Measurements from ENCODE around the gene ZBTB16. TPM values are rescaled to one million over a fixed set of nuclear protein-coding genes. Genes with fewer than 3 reads are reported as not detected.

The ZBTB16 gene
- total RNA-seq, 1 experiment from 2014 or later: not detected

- DNase-seq (ENCODE audit: low read depth): no peak
Observed at GRCh38 chr11:114106986-114107385, 47.5 kb downstream of the ZBTB16 start.

GRCh38 chr11:114108501-114109205, 49.1 kb downstream of the ZBTB16 start:
- no peak for DNase-seq (ENCODE audit: low read depth)

GRCh38 chr11:114109206-114110090, 49.9 kb downstream of the ZBTB16 start:
- no peak for DNase-seq (ENCODE audit: low read depth)

GRCh38 chr11:114110123-114110522, 50.6 kb downstream of the ZBTB16 start:
- DNase-seq (ENCODE audit: low read depth): no peak

- DNase-seq (ENCODE audit: low read depth): peak; percentile 26
Observed at GRCh38 chr11:114110952-114111947, 51.7 kb downstream of the ZBTB16 start.

- no peak for DNase-seq (ENCODE audit: low read depth)
Observed at GRCh38 chr11:114115451-114115928, 56.0 kb downstream of the ZBTB16 start.

GRCh38 chr11:114116357-114116756, 56.8 kb downstream of the ZBTB16 start:
- no peak for DNase-seq (ENCODE audit: low read depth)

- no peak for DNase-seq (ENCODE audit: low read depth)
Observed at GRCh38 chr11:114116800-114117199, 57.3 kb downstream of the ZBTB16 start.

- DNase-seq (ENCODE audit: low read depth): no peak
Observed at GRCh38 chr11:114120606-114121005, 61.1 kb downstream of the ZBTB16 start.

- DNase-seq (ENCODE audit: low read depth): no peak
Observed at GRCh38 chr11:114121138-114121537, 61.6 kb downstream of the ZBTB16 start.

- DNase-seq (ENCODE audit: low read depth): no peak
Observed at GRCh38 chr11:114121804-114122504, 62.4 kb downstream of the ZBTB16 start.

GRCh38 chr11:114122686-114123085, 63.2 kb downstream of the ZBTB16 start:
- no peak for DNase-seq (ENCODE audit: low read depth)

- no peak for DNase-seq (ENCODE audit: low read depth)
Observed at GRCh38 chr11:114123692-114124330, 64.3 kb downstream of the ZBTB16 start.

- DNase-seq (ENCODE audit: low read depth): no peak
Observed at GRCh38 chr11:114124601-114125144, 65.2 kb downstream of the ZBTB16 start.

GRCh38 chr11:114125531-114125930, 66.0 kb downstream of the ZBTB16 start:
- no peak for DNase-seq (ENCODE audit: low read depth)

GRCh38 chr11:114125959-114126358, 66.4 kb downstream of the ZBTB16 start:
- no peak for DNase-seq (ENCODE audit: low read depth)

GRCh38 chr11:114128399-114128798, 68.9 kb downstream of the ZBTB16 start:
- no peak for DNase-seq (ENCODE audit: low read depth)

- no peak for DNase-seq (ENCODE audit: low read depth)
Observed at GRCh38 chr11:114129142-114129541, 69.6 kb downstream of the ZBTB16 start.

- DNase-seq (ENCODE audit: low read depth): no peak
Observed at GRCh38 chr11:114129699-114130098, 70.2 kb downstream of the ZBTB16 start.

- no peak for DNase-seq (ENCODE audit: low read depth)
Observed at GRCh38 chr11:114130115-114130576, 70.6 kb downstream of the ZBTB16 start.
